Hindlimb muscle (tissue), 1 donor: Measurements from ENCODE around the gene RCAN2. TPM values are rescaled to one million over a fixed set of nuclear protein-coding genes. Genes with fewer than 3 reads are reported as not detected.

Experiments
- DNase-seq: peaks from one replicate; pipeline ENCODE4 v3.0.0-alpha.2; 2013
- polyA plus RNA-seq: library from polyadenylated mRNA; unstranded; fragments of 120-200 nt; gene quantifications from one replicate; pipeline ENCODE4 v1.2.1, GENCODE V29; 2013; ENCODE audit not compliant: insufficient read length

RCAN2 gene
- polyA plus RNA-seq: 3.2 TPM

DNA sequence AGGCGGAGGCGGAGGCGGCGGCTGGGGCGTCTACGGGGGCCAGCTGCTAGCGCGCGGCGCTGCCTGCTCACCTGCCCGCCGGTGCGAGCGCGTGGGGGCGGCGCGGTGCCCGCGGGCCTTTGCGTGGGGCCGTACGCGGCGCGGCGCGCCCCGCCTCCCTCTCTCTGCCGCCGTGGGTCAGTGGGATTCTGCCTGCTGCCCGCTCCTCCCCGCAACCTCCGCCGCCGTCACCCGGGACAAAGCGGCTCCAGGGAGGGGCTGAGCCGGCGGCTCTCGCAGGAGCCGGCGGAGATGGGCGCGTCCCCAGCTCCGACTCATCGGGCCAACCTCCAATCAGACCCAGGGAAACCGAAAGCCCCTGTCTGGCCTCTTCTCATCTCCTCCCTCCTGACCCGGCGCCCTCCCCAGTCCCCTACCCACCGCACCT lies at the start of gene RCAN2:
Gene RCAN2, minus strand, starts transcription at position 249 of the 427 bp plus-strand sequence.
- DNase-seq: peak; percentile 54

DNA sequence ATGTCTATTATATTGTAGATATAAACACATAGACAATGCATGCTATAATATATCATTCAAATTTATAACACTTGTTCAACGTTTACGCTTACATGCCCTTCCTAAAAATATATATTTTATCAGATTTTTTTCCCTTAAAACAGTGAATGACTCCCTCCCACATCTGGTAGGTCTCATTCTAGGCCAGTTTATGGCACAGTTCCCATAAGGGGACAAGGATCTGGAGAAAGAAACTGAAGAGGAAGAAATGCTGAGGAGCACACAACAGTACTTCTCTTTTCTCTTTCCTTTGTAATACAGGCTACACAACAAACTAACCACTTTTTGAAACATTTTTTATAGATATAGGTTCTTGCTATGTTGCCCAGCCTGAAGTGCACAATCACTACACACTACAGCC lies 48.6 kb upstream of the RCAN2 start:
- DNase-seq: no peak

DNA sequence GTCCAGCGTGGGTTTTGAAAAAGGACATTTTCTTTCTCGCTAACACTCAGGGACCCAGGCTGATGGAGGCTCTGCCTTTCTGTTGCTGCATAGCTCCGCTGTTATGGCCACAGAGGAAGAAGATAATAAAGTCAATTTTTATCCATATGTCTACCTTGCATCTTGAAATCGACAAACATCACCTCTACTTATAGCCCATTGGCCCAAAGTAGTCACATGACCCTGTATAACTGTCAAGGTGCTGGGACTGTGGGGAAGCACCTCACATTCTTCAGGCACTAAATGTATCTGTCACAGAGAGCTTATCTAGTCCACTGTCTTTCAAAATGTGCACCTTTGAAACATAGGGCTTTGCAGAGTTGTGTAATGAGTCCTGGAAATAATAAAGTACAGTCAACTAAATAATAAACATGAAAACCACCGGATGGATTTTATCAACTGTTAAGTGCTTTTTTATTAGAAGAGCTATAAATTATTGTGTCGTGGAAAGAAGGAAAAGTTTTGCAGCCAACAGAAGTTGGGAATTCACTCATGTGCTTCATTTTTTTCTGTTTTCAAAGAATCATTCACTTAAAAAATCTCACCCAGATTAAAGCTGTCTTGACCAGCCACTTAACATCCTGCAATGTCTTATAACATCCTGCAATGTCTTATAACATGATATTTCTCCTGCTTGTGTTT lies 47.7 kb upstream of the RCAN2 start:
- no peak for DNase-seq

DNA sequence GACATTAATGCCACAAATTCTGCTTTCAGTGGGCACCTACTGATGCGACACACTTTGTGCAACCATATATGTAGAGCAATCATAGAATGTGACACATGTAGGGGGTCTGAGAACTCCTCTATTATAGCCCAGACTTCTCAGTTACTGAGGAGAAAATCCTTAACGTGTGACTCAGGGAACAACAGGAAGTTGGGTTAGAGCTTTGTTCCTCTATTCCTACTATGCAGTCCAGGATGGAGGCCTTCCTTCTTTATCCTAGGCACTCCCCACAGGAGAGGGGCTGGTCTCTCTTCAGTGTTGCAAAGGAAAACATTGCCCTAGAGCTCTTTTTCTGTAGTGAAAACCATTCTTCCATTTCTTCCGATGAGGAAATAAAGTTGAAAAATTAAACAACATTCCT lies 39.6 kb upstream of the RCAN2 start:
- DNase-seq: no peak

DNA sequence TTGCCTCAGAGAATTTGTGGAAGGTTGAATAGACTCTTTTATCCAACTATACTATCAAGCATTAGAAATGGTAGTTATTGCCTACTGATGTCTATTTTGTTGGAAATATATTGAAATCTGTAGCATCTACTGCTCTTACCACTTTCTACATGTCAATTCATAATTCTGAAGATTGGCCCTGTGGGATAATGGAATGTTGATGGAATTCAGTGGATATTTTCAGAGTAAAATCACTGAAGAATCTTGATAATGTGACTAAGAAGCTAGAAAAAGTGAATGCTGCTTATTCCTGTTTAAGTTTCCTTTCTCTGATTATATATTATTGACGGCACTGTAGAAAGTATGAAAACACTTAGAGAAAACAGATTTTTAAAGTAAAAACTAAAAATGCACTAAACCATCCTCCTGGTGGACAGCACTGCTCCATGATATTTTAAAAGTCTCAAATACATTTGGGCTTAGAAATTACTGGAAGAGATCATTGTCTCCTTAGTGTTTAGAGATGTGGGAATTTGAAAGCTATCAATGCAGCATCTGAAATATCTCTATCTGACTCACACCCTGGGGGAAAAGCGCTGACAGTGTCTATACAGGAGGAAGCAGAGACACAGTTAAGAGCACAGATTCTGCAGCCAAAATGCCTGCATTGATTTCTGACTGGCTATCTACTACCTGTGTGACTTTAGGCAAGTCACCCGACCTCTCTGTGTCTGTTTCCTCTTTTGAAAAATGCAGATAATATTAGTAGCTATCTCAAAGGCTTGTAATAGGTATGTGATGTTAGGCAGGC lies 37.9 kb upstream of the RCAN2 start:
- DNase-seq: no peak

DNA sequence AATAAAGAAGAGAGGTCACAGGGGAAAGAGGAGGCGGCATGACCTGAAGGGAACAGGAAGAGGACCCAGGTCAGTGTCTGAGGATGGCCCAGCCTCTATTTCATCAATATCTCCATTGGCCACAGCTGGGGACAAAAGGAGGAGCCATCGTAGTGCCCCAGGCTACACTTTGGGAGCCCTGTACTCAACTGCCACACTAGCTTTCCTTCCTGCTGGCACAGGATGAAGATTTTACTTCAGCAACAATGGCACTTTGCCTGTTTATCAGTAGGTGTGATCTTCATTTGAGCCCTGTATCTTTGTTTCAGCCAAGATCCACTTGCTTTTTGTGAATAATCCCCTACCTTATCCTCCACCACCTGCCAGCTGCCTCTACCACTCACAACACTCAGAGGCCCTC lies 35.4 kb upstream of the RCAN2 start:
- DNase-seq: no peak

DNA sequence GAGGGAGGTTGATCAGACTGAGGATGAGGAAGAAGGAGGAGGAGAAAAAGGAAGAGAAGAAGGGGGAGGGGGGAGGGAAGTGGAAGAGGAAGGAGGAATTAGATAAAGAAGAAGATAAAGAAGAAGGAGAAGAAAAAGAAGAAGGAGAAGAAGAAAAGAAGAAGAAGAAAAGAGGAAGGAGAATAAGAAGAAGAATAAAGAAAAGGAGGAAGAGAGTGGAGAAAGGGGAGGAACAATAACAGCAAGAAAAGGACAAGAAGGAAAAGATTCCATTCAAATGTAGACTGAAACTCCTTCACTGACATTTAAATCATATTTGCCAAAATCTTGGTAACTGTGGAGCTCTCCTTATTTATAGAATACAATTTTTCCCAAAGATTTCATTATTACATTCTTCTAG lies 34.3 kb upstream of the RCAN2 start:
- no peak for DNase-seq

DNA sequence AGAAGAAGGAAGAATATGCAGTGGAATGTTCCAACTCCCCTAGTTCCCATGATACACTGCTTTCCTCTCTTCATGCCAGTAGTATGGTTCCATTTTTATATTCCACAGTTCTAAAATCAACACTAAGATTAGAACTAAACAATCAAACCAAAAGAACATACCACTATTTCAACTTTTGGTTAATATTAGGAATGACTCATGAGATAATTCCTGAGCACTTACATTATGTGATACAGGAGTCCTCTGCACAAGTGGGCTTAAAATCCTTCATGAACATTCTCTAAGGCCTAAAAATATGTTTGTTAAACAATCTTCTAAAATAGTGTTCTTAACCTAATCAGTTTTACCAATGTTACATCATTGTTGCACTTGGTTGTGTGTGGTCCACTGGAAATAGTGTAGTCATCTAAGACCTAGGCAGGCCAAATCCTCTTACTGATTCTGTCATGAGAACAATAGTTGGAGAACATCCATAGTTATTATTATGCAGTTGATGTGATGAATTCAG lies 30.3 kb upstream of the RCAN2 start:
- DNase-seq: no peak

DNA sequence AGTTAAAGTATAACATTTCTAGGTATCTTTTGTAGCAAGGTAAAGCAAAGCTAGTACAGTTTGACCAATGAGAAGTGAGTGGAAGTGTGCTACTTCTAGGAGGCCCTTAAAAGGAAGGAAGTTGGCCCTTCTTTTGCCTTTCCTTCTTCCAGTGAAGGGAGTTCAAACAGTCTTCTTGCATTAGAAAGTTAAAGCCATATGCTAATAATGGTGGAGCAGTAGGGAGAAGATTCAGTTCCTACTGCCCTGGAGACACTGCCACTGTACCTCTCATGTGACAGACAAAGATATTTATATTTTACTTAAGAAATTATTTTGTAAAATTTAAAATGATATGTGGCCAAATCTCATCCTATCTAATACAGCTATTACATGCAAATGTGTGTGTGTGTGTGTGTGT lies 26.0 kb upstream of the RCAN2 start:
- no peak for DNase-seq

DNA sequence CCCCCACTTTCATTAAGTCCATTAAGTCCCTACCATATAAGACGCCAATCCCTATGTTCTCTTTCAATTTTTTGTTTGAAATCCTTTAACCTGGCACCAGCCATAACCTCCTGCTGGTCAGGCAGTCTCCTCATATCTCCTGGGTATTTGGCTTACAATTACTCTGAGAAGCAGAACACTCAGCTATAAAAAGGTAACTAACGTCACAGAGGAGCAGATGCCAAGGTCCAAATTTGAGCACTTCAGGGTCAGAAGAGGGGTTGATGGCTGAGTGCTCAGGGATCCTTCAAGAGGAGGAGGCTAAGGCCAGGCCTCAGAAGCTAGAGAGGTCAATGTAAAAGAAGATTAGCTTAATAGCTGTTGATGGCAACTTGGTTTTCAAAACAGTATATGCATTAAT lies 22.3 kb upstream of the RCAN2 start:
- DNase-seq: no peak

DNA sequence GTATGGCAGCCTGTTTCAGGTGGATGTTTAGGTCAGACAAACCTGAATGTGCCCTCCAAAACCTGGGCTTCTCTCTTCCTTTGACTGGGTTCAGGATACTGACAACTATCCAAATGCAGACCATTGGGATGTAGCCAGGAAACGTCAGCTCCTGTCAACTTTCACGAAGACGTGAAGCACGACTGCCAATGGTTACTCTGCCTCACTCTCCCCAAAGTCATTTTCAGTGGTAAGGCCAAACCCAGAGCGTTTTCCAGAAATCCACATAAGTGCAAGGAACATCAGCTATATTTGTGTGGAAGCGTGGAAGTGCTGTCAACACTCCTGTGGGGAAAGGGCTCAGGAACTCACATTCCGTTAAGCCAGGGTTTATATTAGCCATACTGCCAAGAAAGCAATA lies 20.1 kb upstream of the RCAN2 start:
- DNase-seq: no peak

DNA sequence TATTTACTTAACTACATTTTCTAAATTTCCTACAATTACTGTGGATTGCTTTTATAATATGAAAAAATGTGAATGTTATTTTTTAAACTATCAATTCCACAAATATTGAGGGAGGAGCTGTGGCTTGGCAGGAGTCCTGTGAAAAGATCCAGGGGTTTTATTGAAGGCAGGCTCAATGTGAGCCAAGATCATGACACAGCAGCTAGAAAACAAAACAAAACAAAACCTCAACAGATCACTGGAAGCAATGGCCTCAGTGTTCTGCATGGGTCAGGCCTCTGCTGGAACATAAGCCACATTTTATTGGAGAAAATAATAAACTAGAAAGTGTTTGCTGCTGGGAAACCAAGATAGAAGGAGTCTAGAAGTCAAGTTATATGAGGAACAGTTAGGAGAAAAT lies 19.4 kb upstream of the RCAN2 start:
- peak; percentile 38 for DNase-seq

DNA sequence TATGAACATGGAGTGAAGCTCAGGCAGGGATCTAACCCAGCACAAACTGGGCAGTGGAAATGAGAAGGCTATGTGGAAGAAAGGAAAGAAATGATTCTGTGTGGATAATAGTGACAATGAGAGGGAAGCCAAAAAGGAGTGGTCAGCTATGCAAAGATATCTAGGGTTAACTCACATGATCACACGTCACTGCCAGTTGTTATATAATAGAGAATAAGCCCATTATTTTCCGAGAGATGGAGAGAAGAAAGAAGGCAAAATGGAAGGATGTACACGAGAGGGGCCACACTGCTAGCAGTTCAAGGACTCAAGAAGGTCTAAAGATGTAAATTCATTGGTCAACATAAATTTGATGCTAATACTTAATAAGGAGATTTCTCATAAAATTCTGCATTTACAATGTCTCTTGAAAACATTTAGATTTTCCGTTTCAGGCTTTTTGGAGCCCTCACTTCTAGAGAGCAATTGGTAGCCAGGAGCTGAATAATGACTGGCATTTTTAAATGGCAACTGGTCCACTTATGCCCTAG lies 18.8 kb upstream of the RCAN2 start:
- no peak for DNase-seq

DNA sequence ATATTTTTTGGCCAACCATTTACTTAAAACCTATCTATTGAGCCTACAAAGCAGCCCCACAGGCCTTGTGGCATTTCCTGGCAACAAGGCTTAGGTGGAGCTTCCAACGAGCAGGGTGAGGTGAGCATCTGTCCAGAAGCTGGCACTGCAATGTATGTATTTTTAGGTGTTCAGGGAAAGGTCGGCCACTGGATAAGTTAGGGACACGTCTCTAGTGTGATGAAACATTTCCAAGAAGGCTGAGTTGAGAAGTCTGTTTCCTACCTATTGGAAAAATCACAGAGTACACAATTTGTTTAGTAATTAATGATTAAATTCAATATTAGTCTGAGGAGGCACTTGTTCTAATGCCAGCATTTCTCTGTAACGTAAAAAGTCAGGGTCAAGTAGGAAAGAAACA lies 17.8 kb upstream of the RCAN2 start:
- DNase-seq: no peak

DNA sequence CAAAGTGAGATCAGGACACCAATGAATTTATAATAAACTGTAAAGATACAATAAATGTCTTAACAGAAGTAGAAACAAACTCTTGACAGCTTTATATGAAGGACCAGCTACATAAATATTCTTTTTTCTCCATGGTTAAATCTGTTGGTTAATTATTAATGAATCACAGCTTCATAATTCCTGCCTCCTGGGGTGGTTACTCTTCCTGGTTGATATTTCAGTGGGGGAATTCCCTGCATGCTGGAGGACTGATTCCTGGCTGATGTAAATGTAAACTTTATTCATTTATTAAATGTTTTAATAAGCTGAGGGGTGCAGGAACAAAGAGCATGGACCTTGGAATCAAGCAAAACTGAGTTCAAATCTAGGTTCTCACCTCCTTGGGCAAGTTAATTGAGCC lies 16.2 kb upstream of the RCAN2 start:
- DNase-seq: no peak

DNA sequence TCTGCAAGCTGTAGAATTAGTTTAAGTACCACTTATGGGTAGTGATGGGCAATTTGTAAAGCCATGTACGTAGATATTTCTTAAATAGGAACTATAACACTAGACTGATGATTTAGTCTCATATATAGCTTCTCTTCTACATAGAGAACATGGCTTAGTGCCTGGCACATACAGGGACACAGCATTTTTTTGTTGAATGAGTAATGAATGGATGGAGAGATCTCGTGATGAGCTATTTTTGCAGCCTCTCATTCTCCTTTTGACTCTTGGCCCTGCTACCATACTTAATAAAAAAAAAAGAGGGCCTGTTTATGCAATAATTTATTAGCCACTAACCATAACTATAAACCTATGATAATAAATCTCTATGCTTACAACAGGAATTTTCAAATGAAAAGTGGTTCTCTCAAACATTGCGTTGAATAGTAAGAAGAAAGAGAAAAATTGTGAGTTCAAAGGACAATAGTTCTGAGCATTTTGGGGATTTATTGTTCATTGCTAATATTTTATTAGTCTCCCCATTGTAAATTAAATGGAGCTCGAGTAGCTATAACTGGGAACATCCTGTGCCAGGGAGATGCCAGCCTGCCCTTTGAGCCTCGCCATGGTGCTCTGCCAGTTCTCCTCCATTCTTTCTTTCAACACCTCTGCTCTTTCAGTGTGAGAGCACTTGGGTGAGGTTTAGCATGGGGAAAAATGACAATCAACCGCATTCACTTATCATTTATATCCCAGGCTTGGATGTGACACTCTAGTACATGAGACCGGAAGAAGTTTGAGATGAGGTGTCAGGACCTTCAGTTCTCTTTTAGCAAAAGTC lies 14.7 kb upstream of the RCAN2 start:
- no peak for DNase-seq

DNA sequence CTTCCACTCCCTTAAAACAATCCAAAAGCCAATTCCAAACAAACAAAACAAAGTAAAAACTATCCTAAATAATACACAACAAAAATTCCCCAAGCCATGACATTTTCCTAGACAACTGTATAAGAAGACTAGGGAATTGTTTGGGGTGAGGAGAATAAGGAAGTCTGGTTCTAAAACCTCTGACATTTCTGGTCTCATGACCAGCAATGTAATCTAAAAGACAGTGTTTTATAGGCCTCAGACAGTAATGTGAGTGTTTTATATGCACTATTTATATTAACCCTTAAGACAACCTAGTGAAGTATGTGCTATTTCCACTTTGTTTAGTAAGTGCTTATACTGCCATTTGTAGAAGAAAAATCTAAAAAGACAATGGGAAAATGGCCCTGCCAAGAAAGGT lies 13.0 kb upstream of the RCAN2 start:
- DNase-seq: no peak

DNA sequence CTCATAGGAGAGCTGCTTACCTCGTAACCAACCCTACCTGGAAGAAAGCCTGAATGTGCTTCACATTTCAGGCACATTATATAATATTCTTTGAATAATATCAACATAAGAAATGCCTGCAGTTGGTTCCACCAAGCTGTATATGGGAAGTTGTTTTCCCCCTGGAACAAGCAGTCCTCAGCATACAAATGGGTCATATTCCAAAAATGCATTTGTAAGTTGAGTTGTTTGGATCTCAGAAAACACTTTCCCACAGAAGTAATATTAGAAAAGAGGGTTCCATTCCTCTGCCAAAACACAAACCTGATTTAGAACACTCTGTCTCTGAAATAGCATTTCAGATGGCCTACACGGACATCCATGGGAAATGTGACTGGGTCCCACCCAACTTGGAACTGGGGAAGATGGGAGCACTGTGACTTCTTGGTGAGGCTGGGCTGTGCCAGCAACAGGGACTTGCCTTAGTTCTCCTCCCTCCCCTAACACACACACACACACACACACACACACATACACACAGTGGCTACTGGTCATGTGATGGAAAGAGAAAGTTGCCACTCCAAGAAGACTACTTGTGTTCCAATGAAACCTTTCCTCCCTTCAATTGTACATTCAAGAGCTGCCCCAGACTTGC lies 11.4 kb upstream of the RCAN2 start:
- no peak for DNase-seq

DNA sequence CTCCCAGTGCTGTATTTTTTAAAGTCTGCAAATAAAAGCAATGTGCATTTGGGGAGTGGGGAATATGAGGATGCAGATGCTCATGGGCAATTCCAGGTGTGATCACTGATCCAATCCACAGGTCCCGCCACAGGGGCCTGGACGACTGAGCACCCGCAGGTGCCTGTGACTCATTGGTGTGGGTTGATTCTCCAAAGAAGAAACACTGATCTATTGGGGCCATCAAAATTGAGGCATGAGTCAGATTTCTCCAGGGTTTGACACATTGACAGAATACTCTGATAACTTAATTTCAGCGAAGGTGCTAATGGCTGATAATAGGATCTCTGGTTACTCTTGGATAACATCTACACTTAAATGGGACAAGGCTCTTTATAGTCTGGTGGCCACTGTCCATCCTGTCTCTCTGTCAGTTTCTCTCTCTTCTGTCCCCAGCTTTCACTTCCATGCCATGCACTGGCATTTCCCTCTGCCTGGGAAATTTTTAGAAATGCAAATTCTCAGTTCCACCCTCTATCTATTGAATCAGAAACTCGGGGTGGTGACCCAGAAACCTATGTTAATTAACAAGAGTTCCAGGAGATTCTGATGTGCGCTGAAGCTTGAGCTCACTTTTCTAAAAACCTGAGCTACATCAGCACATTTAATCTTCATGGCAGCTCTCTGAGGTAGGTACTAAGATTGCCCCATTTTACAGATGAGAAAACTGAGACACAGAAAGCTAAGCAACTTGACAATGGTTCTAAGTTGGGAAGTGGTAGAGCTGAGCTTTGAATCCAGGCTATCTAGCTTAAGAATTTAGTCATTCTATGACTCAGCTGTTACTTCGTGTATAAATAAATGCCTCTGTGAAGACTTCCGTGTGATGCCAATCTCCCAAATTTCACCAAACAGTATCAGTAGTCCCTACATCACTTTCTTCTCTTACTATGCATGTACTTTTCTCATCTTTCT lies 10.2 kb upstream of the RCAN2 start:
- DNase-seq: no peak

DNA sequence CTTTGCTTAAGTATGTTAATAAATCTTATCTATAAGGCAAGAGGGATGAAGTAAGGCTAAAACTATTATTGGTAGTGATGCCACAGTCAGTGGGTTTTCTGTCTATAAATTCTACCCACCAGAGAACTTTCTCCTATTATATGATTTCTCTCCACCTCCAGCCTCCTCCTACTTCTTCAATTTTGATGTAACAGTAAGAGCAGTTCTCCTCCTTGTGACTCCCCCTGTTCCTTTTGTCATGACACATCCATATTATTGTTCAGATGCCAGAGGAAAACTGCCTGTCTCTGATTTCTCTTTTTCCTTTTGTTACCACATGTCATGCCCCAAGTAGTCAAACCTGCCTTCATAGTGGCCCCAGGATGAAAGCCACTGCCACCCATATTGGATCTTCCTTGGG lies 9.1 kb upstream of the RCAN2 start:
- DNase-seq: no peak
